GM18505 (cell line): ENCODE measurements around the gene RAPGEF5.

Experiments
- ATAC-seq: cut with Tn5 transposase; IDR thresholded peaks from one replicate; pipeline ENCODE4 v1.9.1; 2021; ENCODE audit not compliant: unreplicated experiment
- POLR2A ChIP-seq: IDR thresholded peaks from 4 replicates; pipeline ENCODE4 v1.6.1; 2011; ENCODE audit warnings: borderline replicate concordance; ENCODE audit not compliant: insufficient read depth, insufficient read length; ENCODE audit errors: extremely low read depth

The RAPGEF5 gene

GRCh38 chr7:22356701-22357310 is at the start of gene RAPGEF5:
Gene RAPGEF5, minus strand, starts transcription at chr7:22357154. Its CDS starts 94 bp downstream, at chr7:22357060.
- peak; percentile 48 for TF ChIP-seq POLR2A
- peak; percentile 64 for ATAC-seq

DNA sequence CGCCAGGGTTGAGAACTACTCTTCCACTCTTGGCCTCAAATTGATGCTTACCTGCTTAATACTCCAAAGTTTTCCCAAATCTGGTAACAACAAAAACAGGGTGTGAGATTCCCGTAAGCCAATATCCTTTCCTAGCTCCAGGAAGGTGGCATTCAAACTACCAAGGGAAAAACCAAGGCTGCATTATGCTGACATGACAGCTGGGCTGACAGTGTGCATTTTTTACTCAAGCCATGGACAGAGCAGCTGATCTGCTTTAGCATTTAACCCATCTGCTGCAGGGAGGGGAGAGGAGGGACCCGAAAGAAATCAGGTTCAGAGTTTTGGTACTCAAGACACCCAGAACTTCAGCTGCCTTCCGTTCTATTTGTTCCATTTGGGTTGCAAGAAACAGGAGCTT is 49.8 kb upstream of the RAPGEF5 start:
- TF ChIP-seq POLR2A = no peak
- ATAC-seq = no peak

DNA sequence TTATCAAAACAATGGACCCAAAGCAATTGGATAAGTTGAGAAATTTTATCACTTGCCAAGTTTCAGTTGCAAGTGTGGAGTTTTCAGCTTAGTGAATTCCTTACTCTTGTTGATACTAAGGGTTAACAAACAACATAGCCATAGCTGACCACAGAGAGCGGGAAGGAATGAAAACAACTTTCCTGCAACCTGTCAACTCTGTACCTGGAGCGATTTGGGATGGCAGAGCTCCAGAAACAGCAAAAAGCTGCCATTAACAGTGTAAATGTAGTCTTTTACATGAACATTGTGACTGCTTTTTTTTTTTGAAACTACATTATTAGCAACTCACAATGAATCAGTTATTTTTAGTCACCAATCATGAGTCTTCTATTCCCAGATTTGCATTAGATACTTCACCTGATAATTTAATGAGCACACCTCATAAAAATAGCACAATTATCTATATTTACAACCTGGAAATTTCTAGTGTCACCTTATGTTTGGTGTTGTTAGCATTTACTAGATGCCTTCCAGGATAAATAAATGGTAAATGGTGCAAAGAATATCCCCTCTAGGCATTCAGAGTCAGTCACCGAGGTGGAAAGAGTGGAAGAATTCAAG is 47.6 kb upstream of the RAPGEF5 start:
- no peak for TF ChIP-seq POLR2A
- no peak for ATAC-seq

- no peak for TF ChIP-seq POLR2A
- no peak for ATAC-seq
Measured at GRCh38 chr7:22403344-22403743, 46.4 kb upstream of the RAPGEF5 start.

DNA sequence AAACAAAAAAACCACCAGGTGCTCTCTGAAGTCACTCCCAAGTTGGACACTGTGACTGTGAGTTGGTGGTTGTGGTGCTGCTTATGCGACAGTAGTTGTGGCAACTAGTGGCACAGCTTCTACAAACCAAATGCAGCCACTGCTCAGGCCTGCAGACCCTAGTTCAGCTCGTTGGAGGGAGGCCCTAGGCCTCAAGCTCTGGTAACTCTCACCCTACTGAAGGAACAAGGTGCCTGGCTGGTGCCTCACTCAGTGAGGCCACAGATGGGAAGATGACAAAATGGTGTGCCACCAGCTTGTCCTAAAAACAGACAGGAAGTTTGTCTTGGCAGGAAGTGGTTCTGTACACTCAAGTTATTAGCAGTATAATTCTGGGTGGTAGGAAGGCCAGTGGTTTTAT is 45.3 kb upstream of the RAPGEF5 start:
- no peak for ATAC-seq
- TF ChIP-seq POLR2A = no peak

GRCh38 chr7:22400936-22401553 is 44.1 kb upstream of the RAPGEF5 start:
- ATAC-seq = no peak
- TF ChIP-seq POLR2A = no peak

DNA sequence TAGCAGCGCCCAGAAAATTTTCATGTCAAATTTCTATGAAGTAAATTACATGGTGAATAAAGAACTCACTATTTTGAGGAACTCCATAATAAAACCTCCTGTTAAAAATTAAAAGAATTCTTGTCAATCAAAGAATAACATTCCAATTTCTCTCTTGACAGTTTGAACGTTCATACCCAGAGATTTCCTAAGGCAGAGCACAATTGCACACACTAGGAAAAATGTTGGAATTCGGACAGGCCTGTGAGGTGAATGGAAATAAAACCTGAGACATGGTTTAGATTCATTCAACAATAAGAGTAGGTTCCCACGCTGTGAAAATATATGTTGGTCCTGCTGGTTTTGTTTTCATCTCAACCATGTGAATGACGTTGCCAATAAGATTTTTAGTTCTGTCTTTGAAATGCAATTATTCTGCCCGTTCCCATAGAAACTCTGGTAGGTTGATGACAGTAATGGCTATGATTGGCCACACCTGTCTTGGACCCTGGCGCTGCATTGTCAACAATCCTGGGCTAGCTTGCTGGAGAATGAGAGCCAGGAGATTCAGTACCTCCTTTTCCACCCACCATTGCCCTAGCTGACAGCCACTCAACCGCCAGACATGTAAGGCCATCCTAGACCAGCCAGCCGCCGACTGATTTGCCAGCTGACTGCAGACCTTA is 43.3 kb upstream of the RAPGEF5 start:
- TF ChIP-seq POLR2A = no peak
- no peak for ATAC-seq

DNA sequence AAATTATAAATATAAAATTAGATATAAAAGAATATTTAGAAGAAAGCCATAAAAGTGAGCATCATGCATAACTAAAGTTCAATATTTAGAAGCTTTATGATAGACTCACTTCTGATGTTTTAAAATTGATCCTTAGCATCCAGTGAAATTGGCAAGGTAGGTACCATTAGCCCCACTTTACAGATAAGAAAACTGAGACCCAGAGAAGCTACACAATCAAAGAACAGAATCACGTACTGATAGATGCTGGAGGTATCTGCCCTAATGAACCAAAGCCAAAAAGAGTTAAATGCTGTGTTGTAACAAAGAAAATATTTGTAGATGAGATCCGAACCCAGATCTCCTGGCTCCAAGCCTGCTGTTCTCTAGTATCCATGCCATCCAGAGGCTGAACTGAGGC is 42.6 kb upstream of the RAPGEF5 start:
- no peak for ATAC-seq
- TF ChIP-seq POLR2A = no peak

DNA sequence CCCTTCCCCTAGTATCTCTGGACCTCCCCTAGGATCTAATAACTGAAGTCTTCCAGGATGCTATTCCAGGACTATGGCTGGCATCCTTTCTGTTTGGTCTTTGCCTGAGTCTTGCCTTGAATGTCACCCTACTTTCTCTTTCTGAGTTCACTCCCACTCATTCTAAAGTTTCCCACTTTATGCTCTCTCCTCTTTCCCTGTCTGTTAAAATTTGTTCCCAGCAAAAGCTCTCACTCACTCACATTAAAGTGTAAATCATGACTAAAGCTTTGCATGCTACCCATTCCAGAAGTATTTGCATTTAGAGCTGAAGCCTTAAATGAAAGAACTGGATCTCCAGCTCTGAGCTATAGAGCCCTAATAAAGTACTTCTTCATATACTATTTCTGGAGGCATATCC is 42.1 kb upstream of the RAPGEF5 start:
- no peak for TF ChIP-seq POLR2A
- ATAC-seq = no peak

GRCh38 chr7:22397981-22398380 is 41.0 kb upstream of the RAPGEF5 start:
- ATAC-seq = no peak
- TF ChIP-seq POLR2A = no peak

GRCh38 chr7:22395222-22395621 is 38.3 kb upstream of the RAPGEF5 start:
- TF ChIP-seq POLR2A = no peak
- ATAC-seq = no peak

DNA sequence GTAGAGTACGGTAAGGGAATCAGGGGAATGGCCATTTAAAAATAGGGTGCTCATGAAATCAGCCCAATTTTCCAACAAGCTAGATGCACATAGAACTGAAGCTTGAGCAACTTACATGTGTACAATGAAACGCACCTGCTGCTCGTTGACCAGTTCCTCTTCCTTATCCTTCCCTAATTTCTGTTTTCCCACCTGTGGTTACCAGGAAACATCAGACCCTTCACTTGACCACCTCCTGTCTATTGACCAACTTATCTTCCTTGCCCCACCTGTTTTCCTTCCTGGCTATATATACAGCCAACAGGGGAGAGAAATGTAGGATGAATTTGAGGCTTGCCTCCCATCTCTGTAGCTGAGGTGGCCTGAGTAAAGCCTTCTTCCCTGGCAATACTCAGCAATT is 37.8 kb upstream of the RAPGEF5 start:
- TF ChIP-seq POLR2A = no peak
- ATAC-seq = no peak

DNA sequence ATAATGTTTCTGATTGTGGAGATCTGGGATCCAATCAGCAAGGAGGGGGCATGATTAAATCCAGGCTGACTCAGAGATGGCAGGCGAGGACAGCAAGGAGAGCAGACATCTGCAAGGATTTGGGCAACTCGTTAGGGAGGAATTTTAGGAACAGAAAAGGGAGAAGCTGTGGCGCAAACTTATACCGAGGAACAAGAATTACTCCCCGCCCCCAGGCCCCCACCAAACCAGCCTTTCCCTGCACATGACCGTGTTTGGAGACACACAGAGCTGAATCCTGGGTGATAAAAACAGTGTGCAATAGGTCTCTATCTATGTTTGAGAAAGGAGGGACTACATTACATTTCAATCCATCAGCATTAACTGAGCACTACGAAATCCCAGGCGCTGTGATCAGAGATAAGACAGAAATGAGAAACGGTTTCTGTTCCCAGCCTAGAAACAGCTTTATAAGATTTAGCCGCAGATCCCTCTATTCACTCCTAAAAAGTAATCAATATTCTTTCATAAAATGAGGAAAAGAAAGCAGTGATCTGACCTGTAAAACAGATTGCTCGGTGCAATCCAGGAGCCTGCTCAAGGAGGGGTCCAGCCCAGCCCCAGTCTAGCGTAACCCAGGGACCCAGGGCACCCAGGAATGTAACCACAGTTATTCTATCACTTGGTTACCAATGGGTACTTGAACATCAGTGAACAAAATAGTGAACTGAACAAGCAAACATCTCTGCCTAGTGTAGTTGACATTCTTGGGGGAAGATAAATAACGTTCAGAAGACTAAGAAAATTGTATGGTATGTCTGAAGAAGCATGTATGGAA is 37.2 kb upstream of the RAPGEF5 start:
- no peak for TF ChIP-seq POLR2A
- ATAC-seq = no peak
